Astrocyte (in vitro differentiated cells and primary cell): ENCODE data around the gene KDM6A.

Source experiments
- CTCF ChIP-seq: IDR thresholded peaks from 2 replicates; pipeline ENCODE4 v1.5.1; 2011; ENCODE audit warnings: low read depth, mild to moderate bottlenecking, inconsistent platforms, low read length, moderate library complexity; ENCODE audit not compliant: insufficient read depth
- EZH2 ChIP-seq: IDR thresholded peaks from 2 replicates; pipeline ENCODE4 v1.6.1; 2012; ENCODE audit warnings: mild to moderate bottlenecking, low read length, inconsistent platforms; ENCODE audit not compliant: insufficient read depth

GRCh38 chrX:44897539-44897938 lies 24.6 kb downstream of the KDM6A start:
- TF ChIP-seq CTCF (no peak), EZH2 (no peak)
